ENCODE measurements around the gene STN1.
A peak's percentile ranks its signal among the peaks of the same experiment; 100 is the strongest.

STN1 gene

GRCh38 chr10:103855852-103856796 lies 61.9 kb downstream of the STN1 start:
- no peak for DNase-seq (ENCODE audit: low spot score)
- TF ChIP-seq CTCF (IDR thresholded peaks at IDR 0.05; ENCODE audit: extremely low read depth, missing control alignments): no peak

GRCh38 chr10:103855424-103855823 lies 62.6 kb downstream of the STN1 start, which contains the start of gene SH3PXD2A:
Gene SH3PXD2A, minus strand, starts transcription at chr10:103855576. Its CDS starts 310 bp downstream, at chr10:103855266.
- DNase-seq (ENCODE audit: low spot score): peak; percentile 54
- TF ChIP-seq CTCF (IDR thresholded peaks at IDR 0.05; ENCODE audit: extremely low read depth, missing control alignments): no peak

GRCh38 chr10:103854686-103855391 lies 63.1 kb downstream of the STN1 start:
- DNase-seq (ENCODE audit: low spot score): peak; percentile 46
- no peak for TF ChIP-seq CTCF (IDR thresholded peaks at IDR 0.05; ENCODE audit: extremely low read depth, missing control alignments)

- TF ChIP-seq CTCF (IDR thresholded peaks at IDR 0.05; ENCODE audit: extremely low read depth, missing control alignments): no peak
- no peak for DNase-seq (ENCODE audit: low spot score)
Observed at GRCh38 chr10:103854265-103854685, 63.7 kb downstream of the STN1 start.

- DNase-seq (ENCODE audit: low spot score): no peak
- no peak for TF ChIP-seq CTCF (IDR thresholded peaks at IDR 0.05; ENCODE audit: extremely low read depth, missing control alignments)
Observed at GRCh38 chr10:103853428-103854264, 64.3 kb downstream of the STN1 start.

GRCh38 chr10:103852856-103853255 lies 65.1 kb downstream of the STN1 start:
- no peak for TF ChIP-seq CTCF (IDR thresholded peaks at IDR 0.05; ENCODE audit: extremely low read depth, missing control alignments)
- DNase-seq (ENCODE audit: low spot score): no peak
